Esophagus squamous epithelium (tissue), 4 donors: Measurements from ENCODE around the gene OR2J3.

Experiments used
- CTCF ChIP-seq, 6 experiments: fragments of 450-650 bp in 4 of 6; fragments of 200-600 bp in 2 of 6; sonication (generic) in 2 of 6; IDR thresholded peaks; one replicate each; pipeline ENCODE4 v1.5.1; 2016 to 2019; ENCODE audit warnings: antibody characterized with exemption in 6 of 6, mild to moderate bottlenecking in 4 of 6, moderate library complexity in 4 of 6
- POLR2A ChIP-seq, 4 donors: fragments of 450-650 bp; IDR thresholded peaks; one replicate each; pipeline ENCODE4 v1.6.1; 2017; ENCODE audit warnings: antibody characterized with exemption in 4 of 4, mild to moderate bottlenecking in 4 of 4, moderate library complexity in 3 of 4

- TF ChIP-seq CTCF (IDR thresholded peaks at IDR 0.05) (no peak), POLR2A (IDR thresholded peaks at IDR 0.05) (no peak)
Measured at GRCh38 chr6:29092957-29093356, 14.9 kb upstream of the OR2J3 start.
